GM18868 (cell line): ENCODE measurements around the gene MAP3K19.
"Not testable (repeated sequence)": the region's sequence is repeated elsewhere in the genome, so short reads cannot be mapped to it uniquely, and the experiment has no call there.

Experiments
- ATAC-seq: cut with Tn5 transposase; IDR thresholded peaks from one replicate; pipeline ENCODE4 v1.9.1; 2021; ENCODE audit warnings: mild to moderate bottlenecking, moderate library complexity; ENCODE audit not compliant: unreplicated experiment

MAP3K19 gene

GRCh38 chr2:135052997-135053474 lies 5.8 kb upstream of the MAP3K19 start:
- peak; percentile 23 for ATAC-seq

- ATAC-seq = peak; percentile 92
Measured at GRCh38 chr2:135052042-135052876, 5.0 kb upstream of the MAP3K19 start, which contains the start of gene RAB3GAP1. RAB3GAP1 (plus strand) TSS chr2:135052292; CDS start chr2:135052308, 16 bp downstream.

GRCh38 chr2:135050684-135051083 lies 3.4 kb upstream of the MAP3K19 start:
- no peak for ATAC-seq

- ATAC-seq = no peak
Measured at GRCh38 chr2:135050132-135050531, 2.9 kb upstream of the MAP3K19 start.

GRCh38 chr2:135048122-135048521 lies 875 bp upstream of the MAP3K19 start:
- ATAC-seq = no peak

- ATAC-seq = no peak
Measured at GRCh38 chr2:135043345-135043744, 3.9 kb downstream of the MAP3K19 start.

- no peak for ATAC-seq
Measured at GRCh38 chr2:135037831-135038230, 9.4 kb downstream of the MAP3K19 start.

- ATAC-seq = not testable (repeated sequence)
Measured at GRCh38 chr2:135033216-135033615, 14.0 kb downstream of the MAP3K19 start.

GRCh38 chr2:135030826-135031225 lies 16.4 kb downstream of the MAP3K19 start:
- no peak for ATAC-seq

- no peak for ATAC-seq
Measured at GRCh38 chr2:135029481-135030134, 17.6 kb downstream of the MAP3K19 start.

GRCh38 chr2:135023886-135024485 lies 23.3 kb downstream of the MAP3K19 start:
- no peak for ATAC-seq

- no peak for ATAC-seq
Measured at GRCh38 chr2:135022952-135023880, 24.0 kb downstream of the MAP3K19 start.

- ATAC-seq = no peak
Measured at GRCh38 chr2:135021618-135022017, 25.6 kb downstream of the MAP3K19 start.

GRCh38 chr2:135011633-135012032 lies 35.6 kb downstream of the MAP3K19 start:
- ATAC-seq = no peak

- no peak for ATAC-seq
Measured at GRCh38 chr2:135010200-135010942, 36.9 kb downstream of the MAP3K19 start.

- ATAC-seq = no peak
Measured at GRCh38 chr2:135009339-135009738, 37.9 kb downstream of the MAP3K19 start.

GRCh38 chr2:135005753-135006152 lies 41.5 kb downstream of the MAP3K19 start:
- no peak for ATAC-seq

- ATAC-seq = peak; percentile 87
Measured at GRCh38 chr2:135004005-135004746, 43.1 kb downstream of the MAP3K19 start.

GRCh38 chr2:135002836-135003235 lies 44.4 kb downstream of the MAP3K19 start:
- ATAC-seq = no peak
